BLaER1 treated with 17β-estradiol and CSF1 and Interleukin-3, amounts not matched to agents 10 nM and 100 nM (cell line): ENCODE results near the gene PDGFB.

Experiments
- H3K27ac ChIP-seq, 11 experiments: shearing (Covaris generic); formaldehyde crosslinking; 2 replicates each; pipeline ENCODE4 v1.8.1; 2022
- H3K27me3 ChIP-seq, 11 experiments: shearing (Covaris generic); formaldehyde crosslinking; 2 replicates each; pipeline ENCODE4 v1.8.1; 2022
- H3K36me3 ChIP-seq, 11 experiments: shearing (Covaris generic); formaldehyde crosslinking; 2 replicates each; pipeline ENCODE4 v1.8.1; 2022
- H3K4me1 ChIP-seq, 10 experiments: shearing (Covaris generic); formaldehyde crosslinking; 2 replicates each; pipeline ENCODE4 v1.8.1; 2022
- H3K4me2 ChIP-seq, 11 experiments: shearing (Covaris generic); formaldehyde crosslinking; 2 replicates each; pipeline ENCODE4 v1.8.1; 2022
- H3K4me3 ChIP-seq, 10 experiments: shearing (Covaris generic); formaldehyde crosslinking; 2 replicates each; pipeline ENCODE4 v1.8.1; 2022
- H3K9ac ChIP-seq, 11 experiments: shearing (Covaris generic); formaldehyde crosslinking; 2 replicates each; pipeline ENCODE4 v1.8.1; 2022
- H3K9me3 ChIP-seq, 11 experiments: shearing (Covaris generic); formaldehyde crosslinking; replicated peaks in 1 of 11; 2 replicates each; pipeline ENCODE4 v1.8.1; 2022
- H4K20me1 ChIP-seq, 11 experiments: shearing (Covaris generic); formaldehyde crosslinking; 2 replicates each; pipeline ENCODE4 v1.8.1; 2022
- Cebpa-rat ChIP-seq, 11 experiments: shearing (Covaris generic); IDR thresholded peaks; 2 replicates each; pipeline ENCODE4 v1.8.1; 2022

PDGFB gene

GRCh38 chr22:39264349-39265038 lies 19.7 kb upstream of the PDGFB start:
- H4K20me1 ChIP-seq = peaks cover 0 to 12% (median 0%) of the 10 kb centered on the region in 11 experiments; a peak in 2 of 22 replicates
- no peak overlapping the region for H3K4me3 ChIP-seq
- peaks cover 0 to 5% (median 0%) of the 10 kb centered on the region in 11 experiments; a peak in 1 of 22 replicates for H3K27me3 ChIP-seq
- H3K27ac ChIP-seq = no peak overlapping the region
- peaks cover 8 to 19% (median 16%) of the 10 kb centered on the region in 11 experiments; a peak in 21 of 22 replicates for H3K9me3 ChIP-seq
- H3K9ac ChIP-seq = no peak overlapping the region
- no peaks in the 10 kb centered on the region for H3K36me3 ChIP-seq
- no peak for TF ChIP-seq Cebpa-rat (IDR thresholded peaks at IDR 0.05)
- peak overlapping the region in 3 of 11 experiments; percentile 15 to 46 (median 17); a peak in 2 of 22 replicates for H3K4me2 ChIP-seq
- H3K4me1 ChIP-seq = peaks cover 7 to 30% (median 17%) of the 10 kb centered on the region in 10 experiments; a peak in 17 of 20 replicates

GRCh38 chr22:39263626-39264348 lies 19.0 kb upstream of the PDGFB start:
- Histone ChIP-seq H3K9ac (no peak overlapping the region), H3K4me3 (no peak overlapping the region), H3K4me1 (peaks cover 7 to 30% (median 17%) of the 10 kb centered on the region in 10 experiments; a peak in 17 of 20 replicates), H3K27me3 (peaks cover 0 to 1% (median 0%) of the 10 kb centered on the region in 11 experiments; a peak in 1 of 22 replicates), H3K9me3 (peaks cover 8 to 19% (median 16%) of the 10 kb centered on the region in 11 experiments; a peak in 21 of 22 replicates), H4K20me1 (peaks cover 0 to 9% (median 0%) of the 10 kb centered on the region in 11 experiments; a peak in 2 of 22 replicates), H3K4me2 (peak overlapping the region in 1 of 11 experiments; percentile 46; a peak in 2 of 22 replicates), H3K36me3 (no peaks in the 10 kb centered on the region), H3K27ac (no peak overlapping the region)
- TF ChIP-seq Cebpa-rat (IDR thresholded peaks at IDR 0.05) = no peak

- H3K27me3 ChIP-seq = peaks cover 12 to 33% (median 23%) of the 10 kb centered on the region in 11 experiments
- no peak overlapping the region for H3K9ac ChIP-seq
- H3K4me2 ChIP-seq = no peak overlapping the region
- peaks cover 8 to 19% (median 16%) of the 10 kb centered on the region in 11 experiments; a peak in 21 of 22 replicates for H3K9me3 ChIP-seq
- H3K4me1 ChIP-seq = peaks cover 8 to 23% (median 18%) of the 10 kb centered on the region in 10 experiments
- no peak for TF ChIP-seq Cebpa-rat (IDR thresholded peaks at IDR 0.05)
- no peak overlapping the region for H3K27ac ChIP-seq
- H3K4me3 ChIP-seq = no peak overlapping the region
- peaks cover 0 to 38% (median 7%) of the 10 kb centered on the region in 11 experiments; a peak in 15 of 22 replicates for H4K20me1 ChIP-seq
- H3K36me3 ChIP-seq = no peaks in the 10 kb centered on the region
Observed at GRCh38 chr22:39259666-39260065, 14.9 kb upstream of the PDGFB start.

- no peak for TF ChIP-seq Cebpa-rat (IDR thresholded peaks at IDR 0.05)
- H3K4me3 ChIP-seq = no peak overlapping the region
- no peak overlapping the region for H3K9ac ChIP-seq
- H4K20me1 ChIP-seq = peaks cover 0 to 53% (median 21%) of the 10 kb centered on the region in 11 experiments; a peak in 16 of 22 replicates
- no peaks in the 10 kb centered on the region for H3K36me3 ChIP-seq
- H3K4me2 ChIP-seq = no peak overlapping the region
- H3K27ac ChIP-seq = no peak overlapping the region
- peaks cover 27 to 50% (median 40%) of the 10 kb centered on the region in 11 experiments for H3K27me3 ChIP-seq
- peaks cover 8 to 19% (median 16%) of the 10 kb centered on the region in 11 experiments; a peak in 21 of 22 replicates for H3K9me3 ChIP-seq
- H3K4me1 ChIP-seq = peaks cover 25 to 36% (median 33%) of the 10 kb centered on the region in 10 experiments
Observed at GRCh38 chr22:39257901-39258475, 13.2 kb upstream of the PDGFB start.

GRCh38 chr22:39256979-39257378 lies 12.2 kb upstream of the PDGFB start:
- TF ChIP-seq Cebpa-rat (IDR thresholded peaks at IDR 0.05) = no peak
- H4K20me1 ChIP-seq = peaks cover 0 to 63% (median 28%) of the 10 kb centered on the region in 11 experiments; a peak in 16 of 22 replicates
- no peaks in the 10 kb centered on the region for H3K36me3 ChIP-seq
- no peak overlapping the region for H3K4me3 ChIP-seq
- H3K4me1 ChIP-seq = peaks cover 31 to 41% (median 35%) of the 10 kb centered on the region in 10 experiments
- no peak overlapping the region for H3K4me2 ChIP-seq
- peaks cover 37 to 60% (median 50%) of the 10 kb centered on the region in 11 experiments for H3K27me3 ChIP-seq
- H3K9ac ChIP-seq = no peak overlapping the region
- H3K9me3 ChIP-seq = peaks cover 8 to 13% (median 12%) of the 10 kb centered on the region in 11 experiments; a peak in 21 of 22 replicates
- no peak overlapping the region for H3K27ac ChIP-seq

- Histone ChIP-seq H3K9me3 (peaks cover under 1 to 5% (median 4%) of the 10 kb centered on the region in 11 experiments; a peak in 17 of 22 replicates), H3K4me2 (no peak overlapping the region), H3K4me3 (no peak overlapping the region), H3K27ac (no peak overlapping the region), H3K4me1 (peaks cover 31 to 41% (median 35%) of the 10 kb centered on the region in 10 experiments), H3K27me3 (peaks cover 45 to 68% (median 58%) of the 10 kb centered on the region in 11 experiments), H3K36me3 (no peaks in the 10 kb centered on the region), H4K20me1 (peaks cover 0 to 71% (median 30%) of the 10 kb centered on the region in 11 experiments; a peak in 16 of 22 replicates), H3K9ac (no peak overlapping the region)
- no peak for TF ChIP-seq Cebpa-rat (IDR thresholded peaks at IDR 0.05)
Observed at GRCh38 chr22:39256186-39256552, 11.4 kb upstream of the PDGFB start.

GRCh38 chr22:39255449-39256185 lies 10.8 kb upstream of the PDGFB start:
- Histone ChIP-seq H3K9me3 (no peaks in the 10 kb centered on the region), H3K4me1 (peaks cover 31 to 41% (median 35%) of the 10 kb centered on the region in 10 experiments), H3K27ac (peak overlapping the region in 4 of 11 experiments; percentile 18 to 72 (median 56); a peak in 5 of 22 replicates), H3K4me3 (no peak overlapping the region), H3K4me2 (peak overlapping the region; percentile 67 to 86 (median 81)), H4K20me1 (peaks cover 0 to 76% (median 33%) of the 10 kb centered on the region in 11 experiments; a peak in 16 of 22 replicates), H3K36me3 (no peaks in the 10 kb centered on the region), H3K9ac (peak overlapping the region in 6 of 11 experiments; percentile 44 to 64 (median 54); a peak in 9 of 22 replicates), H3K27me3 (peaks cover 51 to 73% (median 64%) of the 10 kb centered on the region in 11 experiments)
- no peak for TF ChIP-seq Cebpa-rat (IDR thresholded peaks at IDR 0.05)
